H1 (cell line): Measurements from ENCODE around the gene EEF1AKMT3. TPM values are rescaled to one million over a fixed set of nuclear protein-coding genes. Genes with fewer than 3 reads are reported as not detected.
A peak's percentile ranks its signal among the peaks of the same experiment; 100 is the strongest.

Source experiments
- CBX5 ChIP-seq: fragments of 300-800, 300-1000 bp; sonication (generic); IDR thresholded peaks from 2 replicates; pipeline ENCODE4 v1.7.1; 2016; ENCODE audit warnings: antibody characterized with exemption, low read length, low read depth
- HDAC2 ChIP-seq, 2 experiments: fragments of 300-600 bp in 1 of 2; sonication (generic) in 1 of 2; IDR thresholded peaks; 2 replicates each; pipeline ENCODE4 v1.6.1; 2011 to 2012; ENCODE audit warnings: low read depth in 2 of 2, low read length in 2 of 2, mild to moderate bottlenecking in 2 of 2, moderate library complexity in 2 of 2, borderline replicate concordance in 1 of 2, inconsistent platforms in 1 of 2
- JUND ChIP-seq: IDR thresholded peaks from 2 replicates; pipeline ENCODE4 v1.6.1; 2011; ENCODE audit warnings: mild to moderate bottlenecking, improper control_type of control experiment, low read length
- RBBP5 ChIP-seq: IDR thresholded peaks from 2 replicates; pipeline ENCODE4 v1.7.1; 2012; ENCODE audit warnings: low read depth, mild to moderate bottlenecking, inconsistent platforms, low read length, moderate library complexity, borderline replicate concordance
- polyA plus RNA-seq, 7 experiments: library from polyadenylated mRNA; depleted of rRNA in 3 of 7; stranded (reverse) in 5 of 7; unstranded in 2 of 7; fragments of >200 nt in 5 of 7; fragments of 200-250 nt in 2 of 7; gene quantifications; 1 replicate in 5 of 7; 2 replicates in 1 of 7; 4 replicates in 1 of 7; pipeline versions ENCODE4 v1.2.1 to v1.2.3, GENCODE V29; 2011 to 2013; ENCODE audit warnings: missing spikeins in 2 of 7, mixed read lengths in 2 of 7
- total RNA-seq: library from RNA; stranded (reverse); fragmentation: NEBNext Ultra II Directional; extraction: Animal tissue kit (Norgen Biotek cat#: 25700); gene quantifications from 2 replicates; pipeline ENCODE4 v1.2.1, GENCODE V29; 2021

EEF1AKMT3 gene
- total and polyA plus RNA-seq, 2 of the 8 experiments (the other 6 are each of a cell fraction or from before 2014, with no cell fraction given) = 3.1 to 4.4 TPM

DNA sequence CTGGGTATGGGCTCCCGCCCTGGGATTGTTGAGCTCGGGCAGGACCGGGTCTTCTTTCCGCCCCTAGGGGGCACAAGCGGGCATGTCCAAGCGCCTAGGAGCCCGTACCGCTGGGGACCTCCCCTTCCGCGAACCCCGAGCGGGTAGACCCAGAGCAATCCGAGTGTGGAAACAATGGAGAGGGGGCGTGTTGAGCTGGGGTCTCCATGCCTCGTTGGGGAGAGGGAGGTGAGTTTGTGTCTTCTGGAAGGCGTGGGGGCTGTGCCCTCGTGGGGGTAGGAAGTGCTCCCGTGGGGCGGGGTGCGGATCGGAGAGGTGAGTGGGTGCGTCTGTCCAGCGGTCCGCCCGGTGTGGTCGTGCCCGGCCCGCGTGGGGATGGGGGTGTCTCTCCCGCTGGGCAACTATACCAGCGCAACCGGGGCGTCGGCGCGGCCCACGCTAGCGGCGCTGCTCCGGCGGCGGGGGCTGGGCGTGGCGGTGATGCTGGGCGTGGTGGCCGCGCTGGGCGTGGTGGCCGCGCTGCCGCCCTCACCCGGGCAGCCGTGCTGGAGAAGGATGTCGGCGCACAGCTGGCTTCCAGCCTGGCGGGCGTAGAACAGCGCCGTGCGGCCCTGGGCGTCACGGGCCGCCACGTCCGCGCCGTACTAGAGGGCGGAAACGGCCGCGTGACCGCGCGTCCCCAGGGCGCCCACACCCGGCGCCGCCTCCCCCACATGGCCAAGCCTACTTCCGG lies 46.1 kb upstream of the EEF1AKMT3 start (continued):
- TF ChIP-seq RBBP5 (no peak), CBX5 (no peak), HDAC2 (IDR thresholded peaks at IDR 0.05; ENCODE audit: borderline replicate concordance in 1 of 2, low read depth in 2 of 2, low read length in 2 of 2) (peak in 1 of 2 experiments; percentile 70; a peak in 1 of 4 replicates), JUND (no peak)
